NT2/D1 (cell line): ENCODE results near the gene STX8.

Source experiments
- SUZ12 ChIP-seq: IDR thresholded peaks from 2 replicates; pipeline ENCODE4 v1.6.1; 2011; ENCODE audit not compliant: insufficient read length, insufficient read depth; ENCODE audit errors: extremely low read depth
- YY1 ChIP-seq: IDR thresholded peaks from 2 replicates; pipeline ENCODE4 v1.6.1; 2011; ENCODE audit not compliant: insufficient read length, insufficient read depth
- ZNF274 ChIP-seq: IDR thresholded peaks from 2 replicates; pipeline ENCODE4 v1.6.1; 2011; ENCODE audit warnings: mild to moderate bottlenecking, low read depth, low read length

- no peak for TF ChIP-seq SUZ12
- TF ChIP-seq ZNF274 = no peak
- TF ChIP-seq YY1 = no peak
Measured at GRCh38 chr17:9370467-9370866, 205.2 kb downstream of the STX8 start.
